ENCODE data around the gene GFPT2.

Gene GFPT2

GRCh38 chr5:180341595-180341994 is 11.5 kb downstream of the GFPT2 start:
- TF ChIP-seq CTCF (IDR thresholded peaks at IDR 0.05; ENCODE audit: low read depth, low read length, missing control alignments): no peak
- no peak overlapping the region for H3K4me3 ChIP-seq (replicated peaks; ENCODE audit: low read depth, low read length)
- DNase-seq (ENCODE audit: extremely low read depth, low read depth): no peak

DNA sequence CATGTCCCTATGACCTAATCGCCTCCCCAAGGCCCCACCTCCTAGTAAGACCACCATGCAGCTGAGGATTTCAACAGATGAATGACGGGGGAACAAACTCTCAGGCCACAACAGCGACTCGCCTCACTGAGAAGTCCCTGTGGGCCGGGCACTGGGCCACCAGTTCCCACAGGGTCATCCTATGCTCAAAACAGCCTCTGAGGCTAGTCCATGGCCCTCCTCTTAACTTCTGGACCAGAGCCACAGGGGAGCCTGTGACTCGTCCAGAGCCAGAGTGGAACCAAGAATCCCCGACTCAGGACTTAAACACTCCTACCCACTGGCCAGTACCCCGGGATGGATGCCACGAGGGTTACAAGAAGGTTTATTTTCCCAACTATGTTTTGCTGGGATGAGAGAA is 12.3 kb downstream of the GFPT2 start:
- H3K4me3 ChIP-seq (replicated peaks; ENCODE audit: low read depth, low read length): no peak overlapping the region
- no peak for DNase-seq (ENCODE audit: extremely low read depth, low read depth)
- TF ChIP-seq CTCF (IDR thresholded peaks at IDR 0.05; ENCODE audit: low read depth, low read length, missing control alignments): no peak

GRCh38 chr5:180339583-180340183 is 13.5 kb downstream of the GFPT2 start:
- no peak for DNase-seq (ENCODE audit: extremely low read depth, low read depth)
- no peak for TF ChIP-seq CTCF (IDR thresholded peaks at IDR 0.05; ENCODE audit: low read depth, low read length, missing control alignments)
- no peak overlapping the region for H3K4me3 ChIP-seq (replicated peaks; ENCODE audit: low read depth, low read length)

DNA sequence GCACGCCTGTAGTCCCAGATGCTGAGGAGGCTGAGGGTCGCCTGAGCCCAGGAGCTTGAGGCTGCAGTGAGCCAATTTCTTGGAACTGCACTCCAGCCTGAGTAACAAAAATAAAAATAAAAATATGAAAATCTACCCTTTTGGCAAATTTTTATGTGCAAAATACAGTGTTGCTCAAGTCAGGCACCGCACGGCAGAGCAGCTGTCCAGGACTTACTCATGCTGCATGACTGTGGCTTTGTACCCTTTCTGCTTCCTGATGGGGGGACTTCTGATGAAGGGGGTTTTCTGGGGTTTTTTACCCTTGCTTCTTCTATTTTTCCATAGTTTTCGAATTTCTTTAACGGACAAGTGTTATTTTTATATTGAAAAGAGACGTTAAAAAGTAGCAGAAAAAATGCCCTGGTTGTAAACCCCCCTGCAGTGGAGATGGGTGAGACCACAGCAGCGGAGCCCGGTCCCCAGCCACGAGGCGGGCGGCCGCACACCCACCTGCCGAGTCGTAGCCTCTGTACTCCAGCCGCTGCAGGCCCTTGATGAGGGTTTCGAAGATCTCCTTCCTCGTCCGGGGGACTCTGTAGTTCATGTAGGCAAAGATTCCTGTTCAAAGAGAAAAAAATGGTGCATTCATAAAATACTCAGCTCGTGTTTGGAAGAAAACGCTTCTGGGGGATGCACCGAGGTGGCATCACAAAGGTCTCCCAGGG is 15.0 kb downstream of the GFPT2 start:
- DNase-seq (ENCODE audit: extremely low read depth, low read depth): no peak
- no peak for TF ChIP-seq CTCF (IDR thresholded peaks at IDR 0.05; ENCODE audit: low read depth, low read length, missing control alignments)
- H3K4me3 ChIP-seq (replicated peaks; ENCODE audit: low read depth, low read length): no peak overlapping the region

- TF ChIP-seq CTCF (IDR thresholded peaks at IDR 0.05; ENCODE audit: low read depth, low read length, missing control alignments): no peak
- DNase-seq (ENCODE audit: extremely low read depth, low read depth): no peak
- no peak overlapping the region for H3K4me3 ChIP-seq (replicated peaks; ENCODE audit: low read depth, low read length)
Observed at GRCh38 chr5:180336234-180337020, 16.7 kb downstream of the GFPT2 start.

DNA sequence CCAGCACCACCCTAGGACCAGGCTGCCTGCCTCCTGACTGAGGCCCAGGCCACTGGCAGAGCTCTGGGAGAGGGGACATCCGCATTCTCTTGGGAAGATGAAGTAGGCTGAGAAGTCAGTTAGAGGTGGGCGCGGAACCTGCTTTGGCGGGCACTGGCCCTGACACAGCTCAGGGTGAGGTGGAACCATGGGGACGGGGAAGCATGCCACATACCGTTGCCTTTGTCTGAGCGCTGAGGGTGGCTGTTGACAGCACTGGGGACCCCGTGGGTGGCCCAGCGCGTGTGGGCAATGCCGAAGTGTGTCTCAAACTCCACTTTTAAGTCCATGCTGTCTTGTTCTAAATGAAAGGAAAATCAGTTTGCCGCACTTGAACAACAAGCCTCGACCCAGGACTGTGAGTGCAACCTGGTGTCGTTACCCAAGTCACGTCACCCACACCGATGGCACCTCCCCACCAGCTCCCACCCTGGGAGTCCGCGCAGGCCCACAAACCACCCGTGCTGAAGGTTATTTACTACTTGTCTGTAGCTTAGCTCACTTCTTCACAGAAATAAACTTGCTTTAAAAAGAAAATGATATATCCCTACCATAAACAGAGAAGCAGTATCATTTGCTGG is 17.4 kb downstream of the GFPT2 start:
- DNase-seq (ENCODE audit: extremely low read depth, low read depth): no peak
- H3K4me3 ChIP-seq (replicated peaks; ENCODE audit: low read depth, low read length): no peak overlapping the region
- TF ChIP-seq CTCF (IDR thresholded peaks at IDR 0.05; ENCODE audit: low read depth, low read length, missing control alignments): no peak

Measured in HFF-Myc (cell line).